WTC11 (cell line): ENCODE measurements around the gene MTRF1.

ENCODE experiments used
- MXD4 ChIP-seq: fragments of 250-450 bp; sonication (Bioruptor Pico); IDR thresholded peaks from 2 replicates; pipeline ENCODE4 v1.8.0; 2021; ENCODE audit warnings: mild to moderate bottlenecking, moderate library complexity, borderline replicate concordance
- ZNF671 ChIP-seq: fragments of 250-450 bp; sonication (Bioruptor Pico); IDR thresholded peaks from 2 replicates; pipeline ENCODE4 v1.8.0; 2021; ENCODE audit warnings: mild to moderate bottlenecking

DNA sequence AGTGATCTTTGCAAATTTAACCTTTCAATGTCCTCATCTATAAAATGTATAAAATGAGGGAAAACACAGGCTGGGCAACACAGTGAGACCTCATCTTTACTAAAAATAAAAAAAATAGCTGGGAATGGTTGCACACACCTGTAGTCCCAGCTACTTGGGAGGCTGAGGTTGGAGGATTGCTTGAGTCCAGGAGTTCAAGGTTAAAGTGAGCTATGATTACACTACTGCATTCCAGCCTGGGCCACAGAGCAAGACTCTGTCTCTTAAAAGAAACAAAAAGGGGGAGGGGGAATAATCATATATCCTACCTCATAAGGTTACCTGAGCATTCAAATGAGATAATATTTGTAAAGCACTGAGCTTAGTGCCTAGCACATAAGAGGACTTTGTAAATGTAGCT is 5.8 kb downstream of the MTRF1 start:
- TF ChIP-seq ZNF671 (CRISPR knock-in tag) (no peak), MXD4 (CRISPR knock-in tag) (no peak)
